Liver (tissue), 9 donors: ENCODE data around the gene PDZD2. TPM values are rescaled to one million over a fixed set of nuclear protein-coding genes. Genes with fewer than 3 reads are reported as not detected.

ENCODE experiments used
- DNase-seq: peaks from one replicate; pipeline ENCODE4 v3.0.0-alpha.2; 2017; ENCODE audit warnings: low spot score
- H3K27ac ChIP-seq, 2 donors: one replicate each; pipeline ENCODE4 v1.7.0; 2013; ENCODE audit warnings: inconsistent platforms in 2 of 2, low read length in 2 of 2, control low read depth in 1 of 2, low read depth in 1 of 2, mild to moderate bottlenecking in 1 of 2
- H3K27me3 ChIP-seq, 4 donors: one replicate each; pipeline versions ENCODE4 v1.6.1 to v1.7.0; 2013; ENCODE audit warnings: low read length in 3 of 4, inconsistent platforms in 1 of 4, mild to moderate bottlenecking in 1 of 4, moderate library complexity in 1 of 4; ENCODE audit not compliant: control insufficient read depth in 4 of 4, insufficient read depth in 4 of 4
- H3K36me3 ChIP-seq, 4 donors: one replicate each; pipeline versions ENCODE4 v1.6.1 to v1.7.0; 2013; ENCODE audit warnings: low read length in 3 of 4, mild to moderate bottlenecking in 3 of 4, low read depth in 1 of 4, moderate library complexity in 1 of 4; ENCODE audit not compliant: control insufficient read depth in 4 of 4, insufficient read depth in 3 of 4
- H3K4me1 ChIP-seq, 4 donors: one replicate each; pipeline versions ENCODE4 v1.6.1 to v1.7.0; 2013; ENCODE audit warnings: low read length in 3 of 4, mild to moderate bottlenecking in 3 of 4, moderate library complexity in 1 of 4; ENCODE audit not compliant: control insufficient read depth in 4 of 4, insufficient read depth in 4 of 4
- H3K4me3 ChIP-seq, 3 donors: one replicate each; pipeline versions ENCODE4 v1.6.1 to v1.7.0; 2013; ENCODE audit warnings: low read length in 3 of 3, control low read depth in 1 of 3, low read depth in 1 of 3, mild to moderate bottlenecking in 1 of 3
- H3K9ac ChIP-seq, 2 donors: one replicate each; pipeline ENCODE4 v1.7.0; 2013; ENCODE audit warnings: low read length in 2 of 2, mild to moderate bottlenecking in 2 of 2, moderate library complexity in 2 of 2, control low read depth in 1 of 2, low read depth in 1 of 2
- H3K9me3 ChIP-seq, 4 donors: one replicate each; pipeline versions ENCODE4 v1.6.1 to v1.7.0; 2013; ENCODE audit warnings: low read length in 3 of 4; ENCODE audit not compliant: control insufficient read depth in 4 of 4
- EGR1 ChIP-seq, 2 donors: IDR thresholded peaks; 2 replicates each; pipeline ENCODE4 v1.6.1; 2016 to 2018; ENCODE audit warnings: antibody characterized with exemption in 2 of 2, low read depth in 2 of 2
- FOXA2 ChIP-seq: IDR thresholded peaks from 2 replicates; pipeline ENCODE4 v1.6.1; 2016; ENCODE audit warnings: antibody characterized with exemption
- GABPA ChIP-seq, 2 donors: IDR thresholded peaks in 1 of 2; conservative IDR thresholded peaks in 1 of 2; 2 replicates each; pipeline ENCODE4 v1.6.1; 2016; ENCODE audit warnings: antibody characterized with exemption in 2 of 2, mild to moderate bottlenecking in 1 of 2, moderate library complexity in 1 of 2
- HNF4A ChIP-seq, 2 donors: conservative IDR thresholded peaks; 2 replicates each; pipeline ENCODE4 v1.6.1; 2016; ENCODE audit warnings: antibody characterized with exemption in 2 of 2, mild to moderate bottlenecking in 2 of 2
- HNF4G ChIP-seq: IDR thresholded peaks from 2 replicates; pipeline ENCODE4 v1.6.1; 2016; ENCODE audit warnings: antibody characterized with exemption
- JUND ChIP-seq, 2 donors: IDR thresholded peaks; 2 replicates each; pipeline ENCODE4 v1.6.1; 2016; ENCODE audit warnings: antibody characterized with exemption in 2 of 2
- NR2F2 ChIP-seq: IDR thresholded peaks from 2 replicates; pipeline ENCODE4 v1.6.1; 2016; ENCODE audit warnings: antibody characterized with exemption
- RAD21 ChIP-seq, 2 donors: IDR thresholded peaks; 2 replicates each; pipeline ENCODE4 v1.6.1; 2016; ENCODE audit warnings: antibody characterized with exemption in 2 of 2, mild to moderate bottlenecking in 2 of 2
- RXRA ChIP-seq, 2 donors: IDR thresholded peaks; 2 replicates each; pipeline ENCODE4 v1.6.1; 2017 to 2018; ENCODE audit warnings: antibody characterized with exemption in 2 of 2, mild to moderate bottlenecking in 1 of 2
- TAF1 ChIP-seq: conservative IDR thresholded peaks from 2 replicates; pipeline ENCODE4 v1.6.1; 2016; ENCODE audit warnings: antibody characterized with exemption, mild to moderate bottlenecking
- YY1 ChIP-seq: IDR thresholded peaks from 2 replicates; pipeline ENCODE4 v1.6.1; 2016; ENCODE audit warnings: antibody characterized with exemption, mild to moderate bottlenecking
- WGBS: extraction: QIAGEN DNeasy Blood & Tissue Kit; methylation state at CpG from one replicate; pipeline ENCODE4 v1.1.7; 2013; 5-methylcytosine and 5-hydroxymethylcytosine counted together
- polyA plus RNA-seq, 2 donors: library from polyadenylated mRNA; stranded (reverse) in 1 of 2; unstranded in 1 of 2; fragments of 200-250 nt in 1 of 2; fragments of >200 nt in 1 of 2; fragmentation: Nextera tagmentation in 1 of 2; extraction: Ambion mirVana in 1 of 2; gene quantifications; one replicate each; pipeline versions ENCODE4 v1.2.1 to v1.2.3, GENCODE V29; 2013 to 2015
- total RNA-seq, 2 donors: library from RNA; depleted of rRNA; stranded (reverse); fragments of >200 nt; gene quantifications; one replicate each; pipeline ENCODE4 v1.2.3, GENCODE V29; 2014
- TF ChIP-seq, protein P1 (sequence below): fragments of 150-350 bp; IDR thresholded peaks from 2 replicates; pipeline ENCODE4 v1.5.1; 2017; ENCODE audit warnings: improper control_type of control experiment, low read depth, low read length; ENCODE audit not compliant: missing input control
- TF ChIP-seq, protein P2 (sequence below): IDR thresholded peaks from 2 replicates; pipeline ENCODE4 v1.6.1; 2016; ENCODE audit warnings: antibody characterized with exemption
- TF ChIP-seq, protein P3 (sequence below): IDR thresholded peaks from 2 replicates; pipeline ENCODE4 v1.6.1; 2016; ENCODE audit warnings: antibody characterized with exemption, mild to moderate bottlenecking
- TF ChIP-seq, protein P4 (sequence below): IDR thresholded peaks from 2 replicates; pipeline ENCODE4 v1.6.1; 2016; ENCODE audit warnings: antibody characterized with exemption
- TF ChIP-seq, protein P5 (sequence below): IDR thresholded peaks from 2 replicates; pipeline ENCODE4 v1.6.1; 2016; ENCODE audit warnings: antibody characterized with exemption
- donor health status: healthy.
- donor health status: healthy.
- donor health status: healthy.
- donor health status: healthy.
- donor health status: healthy.

The PDZD2 gene
- total and polyA plus RNA-seq, 4 donors = 0.27 to 1.1 (median 0.54) TPM

DNA sequence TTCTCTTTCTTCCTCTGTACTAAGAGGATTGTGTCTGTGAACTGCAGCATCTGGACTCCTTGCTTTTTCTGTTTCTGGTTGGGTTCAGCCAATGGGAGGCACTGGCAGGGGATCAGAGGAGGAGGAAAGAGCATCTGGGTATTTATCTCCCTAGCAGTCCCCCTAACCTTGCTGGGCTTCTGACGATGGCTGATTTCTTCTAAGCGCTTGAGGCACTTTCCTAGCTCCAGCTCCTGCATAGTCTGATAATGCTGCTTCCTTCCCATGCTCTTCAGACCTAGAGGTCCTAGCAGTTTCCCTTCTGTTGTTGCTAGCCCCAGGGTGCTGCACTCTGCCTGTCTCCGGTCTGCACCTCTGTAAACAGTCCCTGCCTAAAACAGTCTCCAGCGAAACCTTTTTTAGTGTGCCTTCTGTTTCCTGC lies 225.1 kb downstream of the PDZD2 start:
- no peak for DNase-seq
- H3K9ac ChIP-seq = no peak overlapping the region
- no peak overlapping the region for H3K27ac ChIP-seq
- H3K9me3 ChIP-seq = peaks cover 6 to 17% (median 9%) of the 10 kb centered on the region in 4 donors
- WGBS = 41% methylated on average over 4 of the region's 4 CpGs
- TF ChIP-seq HNF4G = no peak
- TF ChIP-seq, protein P1, sequence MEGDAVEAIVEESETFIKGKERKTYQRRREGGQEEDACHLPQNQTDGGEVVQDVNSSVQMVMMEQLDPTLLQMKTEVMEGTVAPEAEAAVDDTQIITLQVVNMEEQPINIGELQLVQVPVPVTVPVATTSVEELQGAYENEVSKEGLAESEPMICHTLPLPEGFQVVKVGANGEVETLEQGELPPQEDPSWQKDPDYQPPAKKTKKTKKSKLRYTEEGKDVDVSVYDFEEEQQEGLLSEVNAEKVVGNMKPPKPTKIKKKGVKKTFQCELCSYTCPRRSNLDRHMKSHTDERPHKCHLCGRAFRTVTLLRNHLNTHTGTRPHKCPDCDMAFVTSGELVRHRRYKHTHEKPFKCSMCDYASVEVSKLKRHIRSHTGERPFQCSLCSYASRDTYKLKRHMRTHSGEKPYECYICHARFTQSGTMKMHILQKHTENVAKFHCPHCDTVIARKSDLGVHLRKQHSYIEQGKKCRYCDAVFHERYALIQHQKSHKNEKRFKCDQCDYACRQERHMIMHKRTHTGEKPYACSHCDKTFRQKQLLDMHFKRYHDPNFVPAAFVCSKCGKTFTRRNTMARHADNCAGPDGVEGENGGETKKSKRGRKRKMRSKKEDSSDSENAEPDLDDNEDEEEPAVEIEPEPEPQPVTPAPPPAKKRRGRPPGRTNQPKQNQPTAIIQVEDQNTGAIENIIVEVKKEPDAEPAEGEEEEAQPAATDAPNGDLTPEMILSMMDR = no peak
- TF ChIP-seq RXRA (IDR thresholded peaks at IDR 0.05) = no peak
- TF ChIP-seq, protein P2, sequence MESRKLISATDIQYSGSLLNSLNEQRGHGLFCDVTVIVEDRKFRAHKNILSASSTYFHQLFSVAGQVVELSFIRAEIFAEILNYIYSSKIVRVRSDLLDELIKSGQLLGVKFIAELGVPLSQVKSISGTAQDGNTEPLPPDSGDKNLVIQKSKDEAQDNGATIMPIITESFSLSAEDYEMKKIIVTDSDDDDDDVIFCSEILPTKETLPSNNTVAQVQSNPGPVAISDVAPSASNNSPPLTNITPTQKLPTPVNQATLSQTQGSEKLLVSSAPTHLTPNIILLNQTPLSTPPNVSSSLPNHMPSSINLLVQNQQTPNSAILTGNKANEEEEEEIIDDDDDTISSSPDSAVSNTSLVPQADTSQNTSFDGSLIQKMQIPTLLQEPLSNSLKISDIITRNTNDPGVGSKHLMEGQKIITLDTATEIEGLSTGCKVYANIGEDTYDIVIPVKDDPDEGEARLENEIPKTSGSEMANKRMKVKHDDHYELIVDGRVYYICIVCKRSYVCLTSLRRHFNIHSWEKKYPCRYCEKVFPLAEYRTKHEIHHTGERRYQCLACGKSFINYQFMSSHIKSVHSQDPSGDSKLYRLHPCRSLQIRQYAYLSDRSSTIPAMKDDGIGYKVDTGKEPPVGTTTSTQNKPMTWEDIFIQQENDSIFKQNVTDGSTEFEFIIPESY = no peak
- TF ChIP-seq, protein P3, sequence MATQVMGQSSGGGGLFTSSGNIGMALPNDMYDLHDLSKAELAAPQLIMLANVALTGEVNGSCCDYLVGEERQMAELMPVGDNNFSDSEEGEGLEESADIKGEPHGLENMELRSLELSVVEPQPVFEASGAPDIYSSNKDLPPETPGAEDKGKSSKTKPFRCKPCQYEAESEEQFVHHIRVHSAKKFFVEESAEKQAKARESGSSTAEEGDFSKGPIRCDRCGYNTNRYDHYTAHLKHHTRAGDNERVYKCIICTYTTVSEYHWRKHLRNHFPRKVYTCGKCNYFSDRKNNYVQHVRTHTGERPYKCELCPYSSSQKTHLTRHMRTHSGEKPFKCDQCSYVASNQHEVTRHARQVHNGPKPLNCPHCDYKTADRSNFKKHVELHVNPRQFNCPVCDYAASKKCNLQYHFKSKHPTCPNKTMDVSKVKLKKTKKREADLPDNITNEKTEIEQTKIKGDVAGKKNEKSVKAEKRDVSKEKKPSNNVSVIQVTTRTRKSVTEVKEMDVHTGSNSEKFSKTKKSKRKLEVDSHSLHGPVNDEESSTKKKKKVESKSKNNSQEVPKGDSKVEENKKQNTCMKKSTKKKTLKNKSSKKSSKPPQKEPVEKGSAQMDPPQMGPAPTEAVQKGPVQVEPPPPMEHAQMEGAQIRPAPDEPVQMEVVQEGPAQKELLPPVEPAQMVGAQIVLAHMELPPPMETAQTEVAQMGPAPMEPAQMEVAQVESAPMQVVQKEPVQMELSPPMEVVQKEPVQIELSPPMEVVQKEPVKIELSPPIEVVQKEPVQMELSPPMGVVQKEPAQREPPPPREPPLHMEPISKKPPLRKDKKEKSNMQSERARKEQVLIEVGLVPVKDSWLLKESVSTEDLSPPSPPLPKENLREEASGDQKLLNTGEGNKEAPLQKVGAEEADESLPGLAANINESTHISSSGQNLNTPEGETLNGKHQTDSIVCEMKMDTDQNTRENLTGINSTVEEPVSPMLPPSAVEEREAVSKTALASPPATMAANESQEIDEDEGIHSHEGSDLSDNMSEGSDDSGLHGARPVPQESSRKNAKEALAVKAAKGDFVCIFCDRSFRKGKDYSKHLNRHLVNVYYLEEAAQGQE = no peak
- TF ChIP-seq GABPA (IDR thresholded peaks at IDR 0.05 in 1 of 2, conservative IDR thresholded peaks at IDR 0.05 in 1 of 2) = no peak
- TF ChIP-seq, protein P4, sequence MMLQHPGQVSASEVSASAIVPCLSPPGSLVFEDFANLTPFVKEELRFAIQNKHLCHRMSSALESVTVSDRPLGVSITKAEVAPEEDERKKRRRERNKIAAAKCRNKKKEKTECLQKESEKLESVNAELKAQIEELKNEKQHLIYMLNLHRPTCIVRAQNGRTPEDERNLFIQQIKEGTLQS = no peak
- TF ChIP-seq, protein P5, sequence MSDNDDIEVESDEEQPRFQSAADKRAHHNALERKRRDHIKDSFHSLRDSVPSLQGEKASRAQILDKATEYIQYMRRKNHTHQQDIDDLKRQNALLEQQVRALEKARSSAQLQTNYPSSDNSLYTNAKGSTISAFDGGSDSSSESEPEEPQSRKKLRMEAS = no peak
- no peak for TF ChIP-seq YY1
- TF ChIP-seq TAF1 = no peak
- TF ChIP-seq FOXA2 = no peak
- no peak for TF ChIP-seq JUND (IDR thresholded peaks at IDR 0.05)
- no peak for TF ChIP-seq RAD21 (IDR thresholded peaks at IDR 0.05)
- no peak for TF ChIP-seq EGR1 (IDR thresholded peaks at IDR 0.05; ENCODE audit: low read depth in 2 of 2)
- TF ChIP-seq HNF4A (conservative IDR thresholded peaks at IDR 0.05) = no peak
- TF ChIP-seq NR2F2 = no peak
- H3K4me3 ChIP-seq = no peak overlapping the region
- H3K4me1 ChIP-seq = no peaks in the 10 kb centered on the region
- H3K36me3 ChIP-seq = no peaks in the 10 kb centered on the region
- H3K27me3 ChIP-seq = peaks cover 0 to 5% (median 0%) of the 10 kb centered on the region in 4 donors

DNA sequence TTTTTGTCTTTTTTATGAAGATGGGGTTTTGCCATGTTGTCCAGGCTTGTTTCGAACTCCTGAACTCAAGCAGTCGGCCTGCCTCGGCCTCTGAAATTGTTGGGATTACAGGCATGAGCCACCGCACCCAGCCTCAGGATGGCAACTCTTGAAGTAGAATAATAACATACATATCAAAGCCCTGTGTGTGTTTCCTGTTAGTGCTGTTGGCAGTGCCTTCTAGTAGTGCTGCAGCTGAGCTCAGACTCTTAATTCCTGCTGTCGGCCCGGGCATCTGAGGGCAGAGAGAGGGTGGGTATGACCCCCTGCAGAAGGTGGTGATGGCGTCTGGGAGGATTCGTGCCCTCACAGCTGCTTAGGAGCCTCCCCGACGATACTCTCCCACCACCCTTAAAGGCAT lies 227.2 kb downstream of the PDZD2 start:
- Histone ChIP-seq H3K27ac (no peak overlapping the region), H3K27me3 (peaks cover 0 to 5% (median 0%) of the 10 kb centered on the region in 4 donors), H3K9ac (no peak overlapping the region), H3K9me3 (peaks cover 0 to 2% (median 0%) of the 10 kb centered on the region in 4 donors), H3K36me3 (no peaks in the 10 kb centered on the region), H3K4me1 (no peaks in the 10 kb centered on the region), H3K4me3 (no peak overlapping the region)
- TF ChIP-seq HNF4G (no peak), NR2F2 (no peak)
- TF ChIP-seq, protein P2 = no peak
- TF ChIP-seq, protein P1 = no peak
- TF ChIP-seq, protein P5 = no peak
- TF ChIP-seq, protein P4 = no peak
- no peak for DNase-seq
- 63% methylated on average over 10 of the region's 10 CpGs for WGBS
